Embryonic facial prominence (tissue), 1 donor: ENCODE data around the gene HSPH1.

Source experiments
- DNase-seq: peaks from one replicate; pipeline ENCODE4 v3.0.0-alpha.2; 2016; ENCODE audit errors: extremely low spot score

Gene HSPH1

DNA sequence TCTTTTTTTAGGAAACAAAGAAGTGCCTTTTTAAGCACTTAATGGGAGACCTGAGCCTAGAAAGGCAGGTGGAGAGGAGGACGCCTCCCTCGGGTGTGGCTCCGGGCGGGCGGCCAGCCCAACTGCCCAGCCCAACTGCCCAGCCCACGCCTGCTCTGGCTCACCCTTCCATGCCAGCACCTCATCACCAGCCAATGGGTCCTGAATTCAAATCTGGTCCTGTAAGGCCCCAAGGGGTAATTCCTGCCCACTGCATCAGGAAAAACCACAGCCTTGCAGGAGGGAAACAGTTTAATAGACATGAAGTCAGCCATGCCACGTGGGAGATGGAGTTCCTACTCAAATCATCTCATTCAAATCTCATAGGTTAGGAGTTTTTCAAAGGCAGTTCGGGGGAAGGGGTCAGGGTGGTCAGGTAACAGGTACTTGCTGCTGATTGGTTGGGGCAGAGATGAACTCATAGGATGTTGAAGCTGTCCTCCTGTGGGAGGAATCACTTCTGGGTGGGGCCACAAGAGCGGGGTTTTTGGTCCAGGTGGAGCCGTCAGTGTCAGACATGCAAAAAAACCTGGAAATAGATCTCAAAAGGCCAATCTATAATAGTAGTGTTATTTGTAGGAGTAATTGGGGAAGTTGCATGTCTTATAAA lies 64.9 kb downstream of the HSPH1 start:
- DNase-seq, result no peak

DNA sequence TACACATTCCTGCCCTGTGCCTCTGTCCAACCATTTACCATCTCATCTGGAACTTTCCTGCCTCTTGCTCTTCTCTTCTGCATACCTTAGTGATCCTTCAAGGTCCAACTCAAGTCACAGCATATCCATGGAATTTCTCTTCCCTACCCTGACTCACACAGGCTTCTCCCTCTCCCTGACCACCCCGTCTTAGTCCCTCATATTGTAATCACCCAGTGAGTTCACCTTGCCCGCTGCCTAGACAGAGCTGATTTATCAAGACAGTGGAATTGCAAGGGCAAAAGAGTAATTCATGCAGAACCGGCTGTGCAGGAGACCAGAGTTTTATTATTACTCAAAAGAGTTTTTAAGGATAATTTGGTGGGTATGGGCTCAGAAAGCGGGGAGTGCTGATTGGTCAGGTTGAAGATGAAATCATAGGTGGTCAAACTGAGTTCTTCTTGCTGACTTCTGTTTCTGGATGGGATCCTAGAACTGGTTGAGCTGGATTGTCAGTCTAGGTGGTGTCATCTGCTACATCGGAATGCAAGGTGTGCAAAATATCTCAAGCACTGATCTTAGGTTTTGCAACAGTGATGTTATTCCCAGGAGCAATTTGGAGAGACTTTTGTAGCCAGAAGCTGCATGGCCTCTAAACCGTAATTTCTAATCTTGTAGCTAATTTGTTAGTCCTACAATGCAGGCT lies 67.2 kb downstream of the HSPH1 start:
- no peak for DNase-seq

DNA sequence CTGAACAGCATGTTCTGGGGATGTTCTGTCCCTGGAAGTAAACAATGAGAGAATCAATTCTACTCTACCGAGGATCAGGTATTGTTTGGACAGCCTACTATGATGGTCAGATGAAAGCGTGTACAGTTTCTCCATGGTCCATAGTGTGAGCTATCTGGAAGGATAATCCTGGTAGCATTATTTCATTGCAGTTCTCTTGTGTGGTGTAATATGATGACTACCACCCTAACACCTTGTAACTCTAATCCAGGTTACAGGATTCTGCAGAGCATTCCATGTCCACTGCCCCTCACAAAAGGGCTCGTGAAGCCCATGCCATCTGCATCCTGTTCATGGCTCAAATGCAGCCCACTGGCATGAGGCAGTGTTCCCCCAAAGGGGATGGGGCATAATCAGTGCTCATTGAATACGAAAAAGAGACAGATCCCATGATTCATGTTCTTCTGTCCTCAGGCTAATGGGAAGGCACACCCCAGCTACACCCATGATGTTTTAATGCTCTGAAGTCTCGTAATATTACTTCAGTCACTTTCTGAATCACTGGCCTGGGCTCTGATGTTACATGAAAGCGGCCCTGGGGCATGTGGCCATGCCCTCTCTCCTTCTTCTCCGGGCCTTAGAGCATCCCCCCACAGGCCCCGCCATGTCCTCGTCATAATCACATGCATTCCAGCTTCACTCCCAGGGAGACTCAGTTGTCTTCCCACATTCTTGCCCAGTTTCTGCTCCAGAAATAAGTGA lies 68.4 kb downstream of the HSPH1 start:
- DNase-seq, result no peak

DNA sequence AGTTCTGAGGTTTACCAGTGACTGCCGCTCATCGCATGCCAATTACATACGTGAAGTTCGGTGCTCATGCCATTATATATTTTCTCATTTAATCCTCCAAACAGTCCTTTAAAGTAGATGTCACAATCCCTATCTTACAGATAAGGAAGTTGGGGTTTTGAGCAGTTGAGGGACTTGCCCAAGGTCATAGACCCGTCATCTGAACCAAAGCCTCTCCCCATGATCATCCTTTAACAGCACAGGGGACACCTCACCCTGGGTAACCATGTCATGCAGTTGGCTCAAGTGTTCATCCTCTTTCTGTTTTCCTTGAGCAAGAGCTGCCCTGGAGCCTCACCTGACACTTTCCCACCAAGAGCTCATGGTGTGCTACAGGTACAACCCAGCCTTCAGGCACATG lies 69.1 kb downstream of the HSPH1 start:
- DNase-seq, result no peak

DNA sequence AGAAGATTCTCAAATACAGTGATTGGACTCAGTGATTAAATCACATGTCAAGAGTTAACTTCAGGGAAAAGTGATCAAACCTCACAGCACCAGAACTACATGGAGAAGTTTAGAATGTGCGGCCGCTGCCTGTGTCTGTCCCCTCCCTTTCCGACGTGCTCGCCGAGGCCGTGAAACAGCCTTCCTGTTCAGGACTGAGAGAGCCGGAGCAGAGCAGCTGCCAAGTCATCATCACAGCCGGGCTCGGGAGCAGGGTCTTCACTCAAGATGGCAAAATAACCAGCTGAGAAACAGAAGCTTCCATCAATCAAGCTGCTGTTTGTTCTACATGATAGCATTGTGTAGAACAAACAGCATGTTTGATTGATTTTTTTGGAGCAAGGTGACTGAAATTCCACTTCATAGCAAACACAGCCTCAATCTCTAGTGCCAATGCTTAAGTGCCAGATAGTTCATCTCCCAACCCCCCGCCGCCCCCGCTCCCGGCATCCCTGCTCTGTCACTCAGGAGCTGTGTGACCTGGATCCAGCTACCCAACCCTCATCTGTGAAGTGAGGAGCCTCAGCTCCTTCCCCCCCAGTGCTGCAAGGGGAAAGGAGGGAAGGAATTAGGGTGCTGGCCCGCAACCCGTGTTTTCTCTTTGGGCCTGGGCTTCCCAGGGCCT lies 70.6 kb downstream of the HSPH1 start:
- DNase-seq, result no peak

DNA sequence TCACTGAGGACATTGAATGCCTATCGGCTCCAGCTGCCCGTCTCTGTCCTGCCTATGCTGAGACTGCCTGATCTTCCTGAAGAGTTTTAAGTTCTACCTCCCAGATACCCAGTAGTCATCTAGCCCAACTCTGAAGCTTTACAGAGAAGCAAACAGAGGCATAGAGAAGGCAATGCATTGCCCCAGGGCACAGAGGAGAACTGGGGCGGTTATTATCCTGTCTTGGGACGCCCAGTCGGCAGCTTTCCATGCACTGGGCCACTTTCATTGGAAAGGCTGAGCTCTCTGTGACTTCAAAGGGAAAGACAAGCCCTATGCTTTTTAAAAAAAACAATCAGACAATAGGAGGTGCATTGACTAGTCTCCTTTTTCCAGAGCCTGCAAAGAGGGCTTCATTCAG lies 71.6 kb downstream of the HSPH1 start:
- no peak for DNase-seq

DNA sequence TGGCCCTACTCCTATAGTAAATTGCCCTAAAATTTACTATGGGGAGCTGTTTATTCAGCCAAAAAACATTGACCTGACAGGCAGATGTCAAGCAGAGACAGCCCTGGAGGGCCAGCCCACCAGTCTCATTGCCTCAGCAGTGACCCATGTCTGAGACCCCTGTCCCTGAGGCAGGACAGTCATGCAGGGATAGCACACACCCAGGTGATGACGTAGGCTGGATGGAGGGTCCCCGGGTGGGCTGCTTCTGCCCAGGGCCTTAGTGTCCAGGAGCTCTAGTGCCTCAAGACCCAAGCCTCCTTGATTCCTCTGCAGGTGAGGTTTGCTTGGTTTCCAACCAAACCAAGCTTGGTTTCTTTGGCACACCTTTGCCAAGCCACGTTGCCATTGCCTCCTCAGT lies 72.1 kb downstream of the HSPH1 start:
- DNase-seq, result no peak

DNA sequence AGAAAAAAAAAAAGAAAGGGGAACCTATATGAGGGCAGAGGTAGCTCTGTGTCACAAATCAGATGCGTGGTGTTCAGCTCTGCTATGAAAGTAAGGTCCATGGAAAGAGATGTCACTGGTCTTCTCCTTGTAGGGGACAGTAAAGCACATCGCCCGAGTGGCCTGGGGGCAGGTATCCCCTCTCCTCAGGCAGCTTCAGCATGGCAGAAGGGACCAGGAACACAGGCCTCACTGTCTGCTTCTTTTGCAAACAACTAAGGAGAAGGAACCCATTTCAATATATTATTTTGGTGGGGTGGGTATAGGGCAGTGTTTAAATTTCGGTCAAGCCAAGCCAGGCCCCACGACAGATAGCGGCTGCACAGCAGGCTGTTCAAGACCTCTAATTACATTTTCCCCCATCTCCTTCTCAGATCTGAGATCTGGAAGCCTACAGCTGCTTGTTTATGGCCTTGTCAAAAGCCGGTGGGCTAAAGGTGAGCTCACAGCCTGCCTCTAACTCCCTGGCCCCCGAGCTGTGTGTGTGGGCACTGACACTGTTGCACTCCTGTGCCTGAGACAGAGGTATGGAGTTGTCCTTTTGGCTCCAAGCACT lies 72.8 kb downstream of the HSPH1 start:
- no peak for DNase-seq
